Trophoblast cell (in vitro differentiated cells and primary cell): Measurements from ENCODE around the gene MYH11.

Experiments used
- DNase-seq, 2 donors: peaks; one replicate each; pipeline ENCODE4 v3.0.0-alpha.2; 2016
- H2AFZ ChIP-seq: 2 replicates; pipeline ENCODE4 v1.6.1; 2013; ENCODE audit warnings: low read length, moderate library complexity, mild to moderate bottlenecking; ENCODE audit not compliant: insufficient read depth, poor library complexity
- H2AK5ac ChIP-seq: 2 replicates; pipeline ENCODE4 v1.6.1; 2013; ENCODE audit warnings: mild to moderate bottlenecking, low read length
- H2BK120ac ChIP-seq: 2 replicates; pipeline ENCODE4 v1.6.1; 2013; ENCODE audit warnings: low read length, mild to moderate bottlenecking, moderate library complexity; ENCODE audit not compliant: insufficient read depth, poor library complexity
- H2BK12ac ChIP-seq: 2 replicates; pipeline ENCODE4 v1.6.1; 2013; ENCODE audit warnings: mild to moderate bottlenecking, low read length, moderate library complexity
- H2BK5ac ChIP-seq: 2 replicates; pipeline ENCODE4 v1.6.1; 2013; ENCODE audit warnings: low read length, low read depth, moderate library complexity, mild to moderate bottlenecking; ENCODE audit not compliant: poor library complexity
- H3K14ac ChIP-seq: 2 replicates; pipeline ENCODE4 v1.6.1; 2013; ENCODE audit warnings: mild to moderate bottlenecking, low read length
- H3K18ac ChIP-seq: 2 replicates; pipeline ENCODE4 v1.6.1; 2013; ENCODE audit warnings: mild to moderate bottlenecking, low read length
- H3K23ac ChIP-seq: 2 replicates; pipeline ENCODE4 v1.6.1; 2013; ENCODE audit warnings: low read length
- H3K27ac ChIP-seq: 2 replicates; pipeline ENCODE4 v1.5.1; 2013; ENCODE audit warnings: low read depth, mild to moderate bottlenecking, inconsistent platforms, low read length, moderate library complexity
- H3K27me3 ChIP-seq: 2 replicates; pipeline ENCODE4 v1.6.1; 2013; ENCODE audit warnings: inconsistent platforms, mild to moderate bottlenecking, low read length, moderate library complexity; ENCODE audit not compliant: insufficient read depth
- H3K36me3 ChIP-seq, 2 experiments: 1 replicate in 1 of 2; 2 replicates in 1 of 2; pipeline ENCODE4 v1.6.1; 2013; ENCODE audit warnings: low read length in 2 of 2, mild to moderate bottlenecking in 2 of 2, moderate library complexity in 1 of 2; ENCODE audit not compliant: insufficient read depth in 2 of 2, control insufficient read depth in 1 of 2
- H3K4ac ChIP-seq: 2 replicates; pipeline ENCODE4 v1.6.1; 2013; ENCODE audit warnings: low read depth, mild to moderate bottlenecking, low read length, moderate library complexity
- H3K4me1 ChIP-seq, 2 experiments: 1 replicate in 1 of 2; 2 replicates in 1 of 2; pipeline ENCODE4 v1.6.1; 2013; ENCODE audit warnings: low read length in 2 of 2, mild to moderate bottlenecking in 2 of 2, moderate library complexity in 1 of 2; ENCODE audit not compliant: insufficient read depth in 2 of 2, control insufficient read depth in 1 of 2
- H3K4me2 ChIP-seq: 2 replicates; pipeline ENCODE4 v1.6.1; 2013; ENCODE audit warnings: inconsistent platforms, mild to moderate bottlenecking, low read length, moderate library complexity
- H3K4me3 ChIP-seq: 2 replicates; pipeline ENCODE4 v1.5.1; 2013; ENCODE audit warnings: mild to moderate bottlenecking, low read depth, low read length, inconsistent platforms
- H3K79me1 ChIP-seq: one replicate; pipeline ENCODE4 v1.6.1; 2013; ENCODE audit warnings: low read length
- H3K79me2 ChIP-seq: 2 replicates; pipeline ENCODE4 v1.6.1; 2013; ENCODE audit warnings: low read length, mild to moderate bottlenecking; ENCODE audit not compliant: control insufficient read depth, insufficient read depth, poor library complexity
- H3K9ac ChIP-seq: 2 replicates; pipeline ENCODE4 v1.6.1; 2013; ENCODE audit warnings: mild to moderate bottlenecking, low read length
- H3K9me3 ChIP-seq: 2 replicates; pipeline ENCODE4 v1.6.1; 2013; ENCODE audit warnings: low read depth, mild to moderate bottlenecking, control low read depth, inconsistent platforms, low read length; ENCODE audit not compliant: insufficient read depth
- H4K12ac ChIP-seq: 2 replicates; pipeline ENCODE4 v1.6.1; 2013; ENCODE audit warnings: low read depth, mild to moderate bottlenecking, low read length, moderate library complexity
- H4K8ac ChIP-seq: 2 replicates; pipeline ENCODE4 v1.6.1; 2013; ENCODE audit warnings: low read depth, mild to moderate bottlenecking, low read length, moderate library complexity
- H4K91ac ChIP-seq: one replicate; pipeline ENCODE4 v1.6.1; 2013; ENCODE audit warnings: low read depth, mild to moderate bottlenecking, low read length, moderate library complexity
- WGBS: extraction: QIAGEN DNeasy Blood & Tissue Kit; methylation state at CpG from one replicate; pipeline ENCODE4 v1.1.7; 2013; ENCODE audit warnings: missing lambda C conversion rate; ENCODE audit not compliant: insufficient read length, insufficient coverage; ENCODE audit errors: extremely low coverage; 5-methylcytosine and 5-hydroxymethylcytosine counted together

Gene MYH11

GRCh38 chr16:15874745-15875314 lies 18.0 kb upstream of the MYH11 start:
- Histone ChIP-seq H3K27me3 (no peaks in the 10 kb centered on the region), H4K91ac (no peak overlapping the region), H3K4ac (no peak overlapping the region), H2BK5ac (no peak overlapping the region), H3K4me2 (no peak overlapping the region), H2AFZ (no peak overlapping the region), H4K12ac (no peak overlapping the region), H3K27ac (no peak overlapping the region), H3K4me3 (no peak overlapping the region), H3K18ac (no peak overlapping the region), H3K36me3 (peaks cover 8 to 13% of the 10 kb centered on the region in 2 experiments), H3K9me3 (no peaks in the 10 kb centered on the region), H3K14ac (no peak overlapping the region), H2AK5ac (no peak overlapping the region), H3K79me1 (no peaks in the 10 kb centered on the region), H3K79me2 (no peaks in the 10 kb centered on the region), H3K9ac (no peak overlapping the region), H3K23ac (no peak overlapping the region), H4K8ac (no peak overlapping the region), H2BK12ac (no peak overlapping the region), H3K4me1 (no peaks in the 10 kb centered on the region), H2BK120ac (no peak overlapping the region)
- no CpG with 5 or more reads among the region's 7 CpGs for WGBS
- DNase-seq, result peak; percentile 61 to 72

GRCh38 chr16:15873737-15874136 lies 16.9 kb upstream of the MYH11 start:
- Histone ChIP-seq H4K8ac (no peak overlapping the region), H3K4me3 (no peak overlapping the region), H2AK5ac (no peak overlapping the region), H4K91ac (no peak overlapping the region), H3K18ac (no peak overlapping the region), H3K79me1 (no peaks in the 10 kb centered on the region), H3K27me3 (no peaks in the 10 kb centered on the region), H3K23ac (no peak overlapping the region), H2BK5ac (no peak overlapping the region), H3K14ac (no peak overlapping the region), H3K4me1 (no peaks in the 10 kb centered on the region), H3K79me2 (no peaks in the 10 kb centered on the region), H2AFZ (no peak overlapping the region), H4K12ac (no peak overlapping the region), H3K4me2 (no peak overlapping the region), H3K9me3 (no peaks in the 10 kb centered on the region), H3K9ac (no peak overlapping the region), H3K36me3 (peaks cover 8 to 14% of the 10 kb centered on the region in 2 experiments), H3K4ac (no peak overlapping the region), H3K27ac (no peak overlapping the region), H2BK120ac (no peak overlapping the region), H2BK12ac (no peak overlapping the region)
- WGBS, result no CpG with 5 or more reads among the region's 1 CpG
- no peak for DNase-seq

- H3K9ac ChIP-seq, result no peak overlapping the region
- H2BK120ac ChIP-seq, result no peak overlapping the region
- H3K4me3 ChIP-seq, result no peak overlapping the region
- no peak overlapping the region for H3K18ac ChIP-seq
- H3K14ac ChIP-seq, result no peak overlapping the region
- no peak overlapping the region for H2BK12ac ChIP-seq
- H4K12ac ChIP-seq, result no peak overlapping the region
- H3K79me2 ChIP-seq, result no peaks in the 10 kb centered on the region
- H3K4me2 ChIP-seq, result no peak overlapping the region
- H3K27me3 ChIP-seq, result no peaks in the 10 kb centered on the region
- no peak overlapping the region for H3K27ac ChIP-seq
- DNase-seq, result no peak
- H3K4ac ChIP-seq, result no peak overlapping the region
- H2BK5ac ChIP-seq, result no peak overlapping the region
- no peak overlapping the region for H3K23ac ChIP-seq
- H3K9me3 ChIP-seq, result no peaks in the 10 kb centered on the region
- no peak overlapping the region for H4K91ac ChIP-seq
- no peaks in the 10 kb centered on the region for H3K79me1 ChIP-seq
- H4K8ac ChIP-seq, result no peak overlapping the region
- H3K36me3 ChIP-seq, result peaks cover 5 to 13% of the 10 kb centered on the region in 2 experiments
- no peak overlapping the region for H2AFZ ChIP-seq
- H3K4me1 ChIP-seq, result no peaks in the 10 kb centered on the region
- no peak overlapping the region for H2AK5ac ChIP-seq
- no CpG with 5 or more reads among the region's 2 CpGs for WGBS
Observed at GRCh38 chr16:15873301-15873700, 16.5 kb upstream of the MYH11 start.

- H3K23ac ChIP-seq, result no peak overlapping the region
- no peak overlapping the region for H2AK5ac ChIP-seq
- H2BK5ac ChIP-seq, result no peak overlapping the region
- H2AFZ ChIP-seq, result no peak overlapping the region
- H4K8ac ChIP-seq, result no peak overlapping the region
- H3K4me3 ChIP-seq, result no peak overlapping the region
- peaks cover 11 to 19% of the 10 kb centered on the region in 2 experiments for H3K36me3 ChIP-seq
- H3K79me1 ChIP-seq, result no peaks in the 10 kb centered on the region
- DNase-seq, result no peak
- no CpG with 5 or more reads among the region's 5 CpGs for WGBS
- H3K79me2 ChIP-seq, result no peaks in the 10 kb centered on the region
- no peak overlapping the region for H2BK12ac ChIP-seq
- H3K14ac ChIP-seq, result no peak overlapping the region
- H4K12ac ChIP-seq, result no peak overlapping the region
- no peak overlapping the region for H2BK120ac ChIP-seq
- H3K4ac ChIP-seq, result no peak overlapping the region
- H3K18ac ChIP-seq, result no peak overlapping the region
- no peak overlapping the region for H3K27ac ChIP-seq
- no peak overlapping the region for H3K4me2 ChIP-seq
- no peak overlapping the region for H4K91ac ChIP-seq
- no peaks in the 10 kb centered on the region for H3K9me3 ChIP-seq
- H3K4me1 ChIP-seq, result no peaks in the 10 kb centered on the region
- no peak overlapping the region for H3K9ac ChIP-seq
- no peaks in the 10 kb centered on the region for H3K27me3 ChIP-seq
Observed at GRCh38 chr16:15870011-15870410, 13.2 kb upstream of the MYH11 start.
